GM12878 (cell line): Measurements from ENCODE around the gene ICAM2. TPM values are rescaled to one million over a fixed set of nuclear protein-coding genes. Genes with fewer than 3 reads are reported as not detected.

ENCODE experiments used
- ATAC-seq: fragments of 200-7000 bp; cut with Tn5 transposase; 3 replicates; pipeline ENCODE4 v1.9.1; 2020; ENCODE audit warnings: mild to moderate bottlenecking, moderate library complexity
- BruUV-seq: library from RNA; stranded (reverse); fragments of 400-500 nt; replicated peaks from 2 replicates; lab custom pipeline; 2021; lab: Mats Ljungman, UMichigan
- CTCF ChIA-PET: fragments of 300-600 bp; sonication (Branson Sonifier 250); formaldehyde crosslinking; extraction: SDS; loops from one replicate; lab custom pipeline; 2021; ENCODE audit warnings: inconsistent platforms; lab: Yijun Ruan, JAX
- POLR2A ChIA-PET: fragments of 350-600 bp; formaldehyde crosslinking; extraction: SDS; loops from one replicate; lab custom pipeline; 2021; ENCODE audit warnings: inconsistent platforms; lab: Charles Lee
- RAD21 ChIA-PET: fragments of 300-600 bp; sonication (Branson Sonifier 250); formaldehyde crosslinking; loops from one replicate; lab custom pipeline; 2023; ENCODE audit warnings: antibody characterized with exemption; ENCODE audit not compliant: unreplicated experiment; lab: Charles Lee
- SMC1A ChIA-PET: fragments of 300-600 bp; sonication (Branson Sonifier 250); formaldehyde crosslinking; loops from one replicate; lab custom pipeline; 2023; ENCODE audit not compliant: unreplicated experiment, uncharacterized antibody; lab: Charles Lee
- DNase-seq: peaks from one replicate; pipeline ENCODE4 v3.0.0-alpha.2; 2011; ENCODE audit warnings: low read depth, low spot score
- FAIRE-seq: peaks from 3 replicates; lab custom pipeline; 2011; peaks lifted over from hg19 to GRCh38; lab: Jason Lieb, UNC
- H2AFZ ChIP-seq: 2 replicates; pipeline ENCODE4 v1.6.0; 2011; ENCODE audit warnings: low read depth, low read length, control low read depth; ENCODE audit not compliant: control insufficient read depth
- H3K27ac ChIP-seq: 2 replicates; pipeline ENCODE4 v1.5.1; 2011; ENCODE audit warnings: control low read depth; ENCODE audit not compliant: control insufficient read depth, insufficient read depth
- H3K27me3 ChIP-seq, 2 experiments: replicated peaks in 1 of 2; 2 replicates each; pipeline versions ENCODE4 v1.6.0 to v1.6.1; 2011; ENCODE audit warnings: low read length in 1 of 2; ENCODE audit not compliant: control insufficient read depth in 2 of 2, insufficient read depth in 2 of 2
- H3K36me3 ChIP-seq, 2 experiments: 2 replicates each; pipeline ENCODE4 v1.5.1; 2011; ENCODE audit warnings: low read length in 1 of 2; ENCODE audit not compliant: control insufficient read depth in 2 of 2, insufficient read depth in 2 of 2
- H3K4me1 ChIP-seq: 2 replicates; pipeline ENCODE4 v1.6.1; 2011; ENCODE audit warnings: mild to moderate bottlenecking, low read length, moderate library complexity, mixed read lengths; ENCODE audit not compliant: control insufficient read depth, insufficient read depth
- H3K4me2 ChIP-seq: 2 replicates; pipeline ENCODE4 v1.6.0; 2011; ENCODE audit warnings: control low read depth; ENCODE audit not compliant: control insufficient read depth, insufficient read depth
- H3K4me3 ChIP-seq: fragments of 200-600 bp; sonication (generic); 2 replicates; pipeline ENCODE4 v1.5.1; 2016
- H3K79me2 ChIP-seq: 2 replicates; pipeline ENCODE4 v1.6.0; 2011; ENCODE audit warnings: low read length; ENCODE audit not compliant: control insufficient read depth, insufficient read depth
- H3K9ac ChIP-seq: 2 replicates; pipeline ENCODE4 v1.8.0; 2011; ENCODE audit warnings: low read length, control low read depth, mixed read lengths; ENCODE audit not compliant: control insufficient read depth, insufficient read depth
- H3K9me3 ChIP-seq: replicated peaks from 3 replicates; pipeline ENCODE4 v1.5.1; 2011; ENCODE audit warnings: mild to moderate bottlenecking, low read length; ENCODE audit not compliant: control insufficient read depth, insufficient read depth
- H4K20me1 ChIP-seq: 2 replicates; pipeline ENCODE4 v1.6.0; 2011; ENCODE audit not compliant: control insufficient read depth, insufficient read depth
- KLF5 ChIP-seq: fragments of 450-650 bp; IDR thresholded peaks from 2 replicates; pipeline ENCODE4 v1.6.1; 2014; ENCODE audit warnings: mild to moderate bottlenecking; ENCODE audit not compliant: partially characterized antibody
- NFIC ChIP-seq: IDR thresholded peaks from 2 replicates; pipeline ENCODE4 v1.6.1; 2012; ENCODE audit warnings: low read depth, mild to moderate bottlenecking, inconsistent platforms, low read length, moderate library complexity
- NFYB ChIP-seq: IDR thresholded peaks from 2 replicates; pipeline ENCODE4 v1.6.1; 2011; ENCODE audit warnings: low read depth, mild to moderate bottlenecking, low read length, improper control_type of control experiment, moderate library complexity; ENCODE audit not compliant: insufficient read depth
- RAD51 ChIP-seq: fragments of 450-650 bp; IDR thresholded peaks from 2 replicates; pipeline ENCODE4 v1.6.1; 2016; ENCODE audit warnings: moderate library complexity, mild to moderate bottlenecking, inconsistent platforms
- RCOR1 ChIP-seq: conservative IDR thresholded peaks from 2 replicates; pipeline ENCODE4 v1.6.1; 2012; ENCODE audit warnings: low read depth, low read length, improper control_type of control experiment
- SP1 ChIP-seq: IDR thresholded peaks from one replicate; pipeline ENCODE4 v1.6.1; 2011; ENCODE audit warnings: low read depth, low read length
- TARDBP ChIP-seq: IDR thresholded peaks from 2 replicates; pipeline ENCODE4 v1.6.1; 2016; ENCODE audit warnings: borderline replicate concordance
- TBL1XR1 ChIP-seq: IDR thresholded peaks from 2 replicates; pipeline ENCODE4 v1.6.1; 2012; ENCODE audit warnings: low read depth, low read length, improper control_type of control experiment
- TCF7 ChIP-seq: IDR thresholded peaks from 2 replicates; pipeline ENCODE4 v1.6.1; 2014; ENCODE audit warnings: antibody characterized with exemption, borderline replicate concordance
- USF1 ChIP-seq: IDR thresholded peaks from 2 replicates; pipeline ENCODE4 v1.6.1; 2011; ENCODE audit warnings: borderline replicate concordance, low read depth, mild to moderate bottlenecking, moderate library complexity, mixed read lengths, low read length; ENCODE audit not compliant: insufficient read depth; ENCODE audit errors: extremely low read length
- YY1 ChIP-seq: IDR thresholded peaks from 2 replicates; pipeline ENCODE4 v1.6.1; 2011; ENCODE audit warnings: low read depth, mild to moderate bottlenecking, low read length
- WGBS: methylation state at CpG from one replicate; pipeline ENCODE4 v1.1.6; 2016; ENCODE audit warnings: low lambda C conversion rate; ENCODE audit not compliant: insufficient replicate concordance, insufficient coverage; ENCODE audit errors: missing lambda C conversion rate; 5-methylcytosine and 5-hydroxymethylcytosine counted together
- in situ Hi-C: fragments of 300-500 bp; cut with MboI; formaldehyde crosslinking; loops from 9 replicates; pipeline ENCODE4 v1.14.3; 2018; ENCODE audit warnings: mixed read lengths
- intact Hi-C: fragments of 100-400 bp; cut with micrococcal nuclease; formaldehyde crosslinking; loops from one replicate; pipeline ENCODE4 v1.14.2; 2022; ENCODE audit not compliant: unreplicated experiment
- polyA plus RNA-seq, 11 experiments: library from polyadenylated mRNA; depleted of rRNA in 4 of 11; unstranded in 6 of 11; stranded (reverse) in 5 of 11; fragments of >200 nt; fragmentation: Nextera tagmentation in 4 of 11; fragmentation: Illumina TruSeq in 1 of 11; extraction: Ambion mirVana in 4 of 11; extraction: Trizol in 1 of 11; gene quantifications; 1 replicate in 1 of 11; 2 replicates in 10 of 11; pipeline versions ENCODE4 v1.2.1 to v1.2.3, GENCODE V29; 2011 to 2016; ENCODE audit warnings: inconsistent platforms in 2 of 11, missing spikeins in 2 of 11, low read depth in 1 of 11
- total RNA-seq, 4 experiments: library from RNA; depleted of rRNA in 3 of 4; stranded (reverse); fragments of >200 nt in 3 of 4; fragmentation: Illumina TruSeq in 1 of 4; extraction: Trizol in 1 of 4; gene quantifications; 2 replicates each; pipeline versions ENCODE4 v1.2.1 to v1.2.3, GENCODE V29; 2013 to 2021

Gene ICAM2
- total and polyA plus RNA-seq, 10 of the 15 experiments (the other 5 are each of a cell fraction or from before 2014, with no cell fraction given): 23.6 to 108 (median 58.1) TPM

- Histone ChIP-seq H2AFZ (no peak overlapping the region), H4K20me1 (no peaks in the 10 kb centered on the region), H3K27me3 (no peaks in the 10 kb centered on the region), H3K4me2 (no peak overlapping the region), H3K9ac (no peak overlapping the region), H3K4me1 (no peaks in the 10 kb centered on the region), H3K4me3 (no peak overlapping the region), H3K36me3 (no peaks in the 10 kb centered on the region), H3K9me3 (peaks cover 5% of the 10 kb centered on the region; the same call in 2 of the 3 replicates), H3K27ac (no peak overlapping the region), H3K79me2 (no peaks in the 10 kb centered on the region)
- in situ Hi-C loops (no loop called here), intact Hi-C loops (no loop called here)
- ATAC-seq: no peak
- 70% methylated on average over 5 of the region's 5 CpGs for WGBS
- no peak for FAIRE-seq
- CTCF ChIA-PET: interaction anchor here (1.0 to 4.4 kb wide), 6 partner anchors 32 to 72 kb away, joined by 3 to 28 read pairs (median 7); partner anchors contain the start of genes CSHL1 and GH1
- no peak for DNase-seq
- SMC1A ChIA-PET: no interaction called here
- TF ChIP-seq TBL1XR1 (no peak), TCF7 (no peak), KLF5 (no peak), YY1 (no peak), NFYB (no peak), USF1 (no peak), SP1 (no peak), NFIC (no peak), RAD51 (no peak), TARDBP (no peak), RCOR1 (no peak)
- BruUV-seq: no TSS peak
- RAD21 ChIA-PET: no interaction called here
- POLR2A ChIA-PET: no interaction called here
Measured at GRCh38 chr17:63984236-63984635, 36.2 kb downstream of the ICAM2 start.
